Measurements from ENCODE around the gene CCNO.

The CCNO gene

GRCh38 chr5:55231029-55231918 lies 2.1 kb downstream of the CCNO start:
- Histone ChIP-seq H3K4me1 (ENCODE audit: control insufficient read depth, insufficient read depth, low read length) (peaks cover 8% of the 10 kb centered on the region), H3K9ac (ENCODE audit: low read length) (no peak overlapping the region), H3K27ac (ENCODE audit: low read depth, low read length) (no peak overlapping the region), H3K27me3 (ENCODE audit: control insufficient read depth, insufficient read depth, low read length) (peaks cover 58% of the 10 kb centered on the region), H3K36me3 (ENCODE audit: control insufficient read depth, insufficient read depth, low read length) (no peaks in the 10 kb centered on the region), H3K4me3 (ENCODE audit: low read length) (peak overlapping the region; percentile 49)

DNA sequence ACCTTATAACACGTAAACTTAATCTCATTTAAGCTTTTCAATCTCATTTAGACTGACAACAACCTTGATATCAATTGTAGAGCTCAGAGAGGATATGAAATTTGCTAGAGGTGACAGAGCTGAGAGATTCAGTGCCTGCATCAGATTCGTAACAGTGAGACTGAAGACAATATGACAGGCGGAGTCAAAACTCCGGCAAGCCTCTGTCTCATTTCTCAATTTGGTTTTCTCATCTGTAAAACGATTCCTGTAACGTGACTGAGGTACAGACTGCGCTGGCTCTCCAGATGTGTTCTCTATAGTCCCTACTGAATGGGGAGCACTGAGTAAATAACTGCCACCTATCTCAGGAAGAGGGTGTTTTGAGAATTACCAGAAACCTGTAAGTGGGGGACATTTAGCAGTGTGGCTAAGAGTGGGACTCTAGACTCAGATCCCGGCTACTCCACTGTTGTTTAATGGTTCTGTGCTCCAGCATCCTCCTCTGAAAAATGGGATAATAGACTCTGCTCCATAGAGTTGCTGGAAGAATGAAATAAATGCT lies 3.2 kb downstream of the CCNO start:
- Histone ChIP-seq H3K4me3 (ENCODE audit: low read length) (no peak overlapping the region), H3K9ac (ENCODE audit: low read length) (no peak overlapping the region), H3K27ac (ENCODE audit: low read depth, low read length) (no peak overlapping the region), H3K27me3 (ENCODE audit: control insufficient read depth, insufficient read depth, low read length) (peaks cover 68% of the 10 kb centered on the region), H3K4me1 (ENCODE audit: control insufficient read depth, insufficient read depth, low read length) (peaks cover 8% of the 10 kb centered on the region), H3K36me3 (ENCODE audit: control insufficient read depth, insufficient read depth, low read length) (no peaks in the 10 kb centered on the region)

DNA sequence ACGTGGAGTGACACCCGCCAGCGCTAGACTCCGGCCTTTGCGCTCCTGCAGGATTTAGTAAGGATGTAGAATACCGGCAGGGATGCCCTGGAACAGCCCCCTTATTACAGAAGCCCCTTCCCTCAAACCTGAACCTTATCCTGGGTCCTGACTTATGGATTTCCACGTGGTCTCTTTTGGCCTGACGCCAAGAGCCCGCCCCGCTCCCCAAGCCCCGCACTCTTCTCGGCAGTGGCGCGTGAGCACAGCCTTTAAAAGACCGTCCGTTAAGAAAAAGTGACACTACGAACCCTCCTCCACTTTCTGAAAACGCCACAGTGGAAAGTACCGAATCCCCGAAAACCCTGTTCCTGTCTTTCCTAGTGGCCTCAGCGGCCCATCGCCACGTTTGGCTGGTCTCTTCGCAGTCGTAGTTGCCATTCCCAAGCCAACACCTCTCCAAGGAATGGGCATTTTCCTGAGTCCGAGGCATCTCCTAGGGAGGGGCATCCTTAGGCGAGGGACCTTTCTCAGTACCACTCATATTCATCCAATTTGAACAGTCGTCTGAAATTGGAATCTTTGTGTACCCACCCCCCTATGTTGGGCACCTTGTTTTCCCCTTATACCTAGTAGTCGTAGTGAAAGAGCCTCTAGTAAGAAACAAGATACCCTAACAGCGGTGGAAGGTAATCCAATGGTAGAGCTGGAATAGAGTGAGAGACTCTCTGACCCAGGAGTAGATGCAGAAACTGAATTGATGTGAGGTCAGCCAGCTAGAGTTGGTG lies 5.6 kb downstream of the CCNO start:
- H3K36me3 ChIP-seq (ENCODE audit: control insufficient read depth, insufficient read depth, low read length) = no peaks in the 10 kb centered on the region
- H3K27me3 ChIP-seq (ENCODE audit: control insufficient read depth, insufficient read depth, low read length) = peaks cover 78% of the 10 kb centered on the region
- H3K4me3 ChIP-seq (ENCODE audit: low read length) = peak overlapping the region; percentile 52
- no peak overlapping the region for H3K27ac ChIP-seq (ENCODE audit: low read depth, low read length)
- H3K9ac ChIP-seq (ENCODE audit: low read length) = no peak overlapping the region
- peaks cover 8% of the 10 kb centered on the region for H3K4me1 ChIP-seq (ENCODE audit: control insufficient read depth, insufficient read depth, low read length)

GRCh38 chr5:55226934-55227663 lies 6.3 kb downstream of the CCNO start, which contains the start of gene MCIDAS:
Gene MCIDAS (minus strand): TSS chr5:55227315. CDS start chr5:55227138, 177 bp downstream.
- Histone ChIP-seq H3K4me3 (ENCODE audit: low read length) (peak within 1 kb of the TSS; percentile 52), H3K9ac (ENCODE audit: low read length) (no peak within 1 kb of the TSS), H3K27ac (ENCODE audit: low read depth, low read length) (no peak within 1 kb of the TSS), H3K27me3 (ENCODE audit: control insufficient read depth, insufficient read depth, low read length) (peaks cover 76% of the 10 kb centered on the region), H3K4me1 (ENCODE audit: control insufficient read depth, insufficient read depth, low read length) (peaks cover 8% of the 10 kb centered on the region), H3K36me3 (ENCODE audit: control insufficient read depth, insufficient read depth, low read length) (no peaks in the 10 kb centered on the region)

DNA sequence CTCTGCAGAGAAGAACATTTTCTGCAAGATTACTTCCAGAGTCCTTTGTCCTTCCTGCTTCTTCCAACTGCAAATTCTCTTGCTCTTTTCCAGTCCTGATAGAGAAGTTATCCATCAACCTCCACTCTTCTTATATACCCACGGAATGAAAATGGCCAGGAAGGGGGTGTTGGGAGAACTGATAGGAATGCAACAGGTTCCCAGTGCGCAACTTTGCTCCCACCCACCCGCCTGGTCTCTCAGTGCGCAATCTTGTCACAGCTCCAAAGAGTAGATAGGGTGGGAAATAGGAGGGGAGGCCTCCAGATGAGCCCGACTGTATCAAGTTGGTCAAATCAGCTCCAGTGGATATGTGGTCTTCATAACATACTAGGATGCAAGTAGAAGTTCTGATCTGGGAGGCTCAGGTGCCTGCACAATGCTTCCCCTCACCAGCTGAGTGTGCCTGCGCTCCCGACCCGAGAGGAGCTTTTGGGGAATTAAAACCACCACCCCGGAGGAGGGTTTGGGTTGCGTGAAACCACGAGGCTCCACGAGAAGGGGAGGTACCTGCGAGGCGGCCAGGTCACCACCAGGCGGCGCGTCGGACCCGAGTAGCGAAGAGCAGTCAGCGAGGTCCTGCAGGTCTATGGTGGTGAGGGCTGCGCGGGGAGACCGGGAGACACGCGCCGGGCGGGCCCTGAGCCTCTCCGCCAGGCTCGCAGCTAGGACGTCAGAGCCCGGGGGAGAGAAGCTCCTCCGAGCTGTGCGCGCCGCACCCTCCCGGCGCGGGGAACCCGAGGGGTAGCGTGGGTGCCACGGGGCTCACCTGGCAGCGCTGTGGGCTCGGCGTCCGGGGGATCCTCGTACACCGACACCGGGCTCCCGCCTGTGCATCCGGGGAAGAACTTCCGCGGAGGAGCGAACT lies 7.1 kb downstream of the CCNO start:
- Histone ChIP-seq H3K4me3 (ENCODE audit: low read length) (peak overlapping the region; percentile 30), H3K4me1 (ENCODE audit: control insufficient read depth, insufficient read depth, low read length) (peaks cover 6% of the 10 kb centered on the region)

GRCh38 chr5:55225346-55225745 lies 8.1 kb downstream of the CCNO start:
- H3K27me3 ChIP-seq (ENCODE audit: control insufficient read depth, insufficient read depth, low read length) = peaks cover 68% of the 10 kb centered on the region
- H3K4me1 ChIP-seq (ENCODE audit: control insufficient read depth, insufficient read depth, low read length) = peaks cover 2% of the 10 kb centered on the region
- H3K4me3 ChIP-seq (ENCODE audit: low read length) = no peak overlapping the region
- no peak overlapping the region for H3K27ac ChIP-seq (ENCODE audit: low read depth, low read length)
- no peaks in the 10 kb centered on the region for H3K36me3 ChIP-seq (ENCODE audit: control insufficient read depth, insufficient read depth, low read length)
- H3K9ac ChIP-seq (ENCODE audit: low read length) = no peak overlapping the region

More for the DNA sequence above, 7.1 kb downstream of the CCNO start:
- H3K36me3 ChIP-seq (ENCODE audit: control insufficient read depth, insufficient read depth, low read length) = no peaks in the 10 kb centered on the region
- peaks cover 72% of the 10 kb centered on the region for H3K27me3 ChIP-seq (ENCODE audit: control insufficient read depth, insufficient read depth, low read length)
- no peak overlapping the region for H3K27ac ChIP-seq (ENCODE audit: low read depth, low read length)
- H3K9ac ChIP-seq (ENCODE audit: low read length) = no peak overlapping the region

- Histone ChIP-seq H3K4me3 (ENCODE audit: low read length) (no peak overlapping the region), H3K27me3 (ENCODE audit: control insufficient read depth, insufficient read depth, low read length) (peaks cover 60% of the 10 kb centered on the region), H3K27ac (ENCODE audit: low read depth, low read length) (no peak overlapping the region), H3K36me3 (ENCODE audit: control insufficient read depth, insufficient read depth, low read length) (no peaks in the 10 kb centered on the region), H3K9ac (ENCODE audit: low read length) (no peak overlapping the region), H3K4me1 (ENCODE audit: control insufficient read depth, insufficient read depth, low read length) (peaks cover 2% of the 10 kb centered on the region)
Observed at GRCh38 chr5:55223812-55224240, 9.6 kb downstream of the CCNO start.

DNA sequence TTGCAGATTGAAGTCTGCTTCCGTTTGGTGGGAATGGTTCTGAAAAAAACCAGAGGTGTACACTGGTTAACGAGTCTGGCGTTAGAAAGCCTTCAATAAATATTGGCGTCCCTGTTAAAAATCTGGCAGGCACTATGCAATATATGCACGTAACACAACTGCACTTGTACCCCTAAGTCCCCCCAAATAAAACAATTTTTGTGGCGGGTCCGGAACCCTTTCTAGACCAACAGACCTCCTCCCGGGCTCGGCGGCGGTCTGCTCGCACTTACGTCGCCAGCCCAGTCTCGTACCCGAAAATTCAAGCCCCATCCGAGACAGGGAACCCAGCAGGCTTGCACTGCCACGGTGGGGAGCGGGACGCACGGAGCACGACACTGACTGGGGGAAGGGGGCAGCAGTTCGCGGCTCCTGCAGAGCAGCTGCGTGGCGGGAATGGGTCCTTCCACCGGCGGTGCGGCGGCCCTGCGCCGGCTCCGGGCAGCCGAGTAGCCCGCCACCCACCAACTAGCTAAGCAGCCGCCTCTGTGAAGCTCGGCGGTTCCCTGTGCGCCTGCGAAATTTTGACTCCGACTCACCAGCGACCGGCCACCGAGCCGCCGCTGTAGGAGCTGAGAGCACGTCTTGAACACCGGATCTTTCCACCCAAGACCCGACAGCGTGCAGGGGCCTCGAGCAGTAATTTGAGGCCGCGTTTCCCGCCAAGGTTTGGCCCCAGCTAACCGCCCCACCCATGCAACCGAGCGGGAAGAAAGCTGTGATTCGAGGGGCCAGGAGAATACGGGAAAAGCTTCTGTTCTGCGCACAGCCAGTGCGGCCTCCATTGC lies 10.2 kb downstream of the CCNO start:
- Histone ChIP-seq H3K4me1 (ENCODE audit: control insufficient read depth, insufficient read depth, low read length) (peaks cover 2% of the 10 kb centered on the region), H3K36me3 (ENCODE audit: control insufficient read depth, insufficient read depth, low read length) (no peaks in the 10 kb centered on the region), H3K4me3 (ENCODE audit: low read length) (peak overlapping the region; percentile 12), H3K9ac (ENCODE audit: low read length) (no peak overlapping the region), H3K27ac (ENCODE audit: low read depth, low read length) (no peak overlapping the region), H3K27me3 (ENCODE audit: control insufficient read depth, insufficient read depth, low read length) (peaks cover 56% of the 10 kb centered on the region)

DNA sequence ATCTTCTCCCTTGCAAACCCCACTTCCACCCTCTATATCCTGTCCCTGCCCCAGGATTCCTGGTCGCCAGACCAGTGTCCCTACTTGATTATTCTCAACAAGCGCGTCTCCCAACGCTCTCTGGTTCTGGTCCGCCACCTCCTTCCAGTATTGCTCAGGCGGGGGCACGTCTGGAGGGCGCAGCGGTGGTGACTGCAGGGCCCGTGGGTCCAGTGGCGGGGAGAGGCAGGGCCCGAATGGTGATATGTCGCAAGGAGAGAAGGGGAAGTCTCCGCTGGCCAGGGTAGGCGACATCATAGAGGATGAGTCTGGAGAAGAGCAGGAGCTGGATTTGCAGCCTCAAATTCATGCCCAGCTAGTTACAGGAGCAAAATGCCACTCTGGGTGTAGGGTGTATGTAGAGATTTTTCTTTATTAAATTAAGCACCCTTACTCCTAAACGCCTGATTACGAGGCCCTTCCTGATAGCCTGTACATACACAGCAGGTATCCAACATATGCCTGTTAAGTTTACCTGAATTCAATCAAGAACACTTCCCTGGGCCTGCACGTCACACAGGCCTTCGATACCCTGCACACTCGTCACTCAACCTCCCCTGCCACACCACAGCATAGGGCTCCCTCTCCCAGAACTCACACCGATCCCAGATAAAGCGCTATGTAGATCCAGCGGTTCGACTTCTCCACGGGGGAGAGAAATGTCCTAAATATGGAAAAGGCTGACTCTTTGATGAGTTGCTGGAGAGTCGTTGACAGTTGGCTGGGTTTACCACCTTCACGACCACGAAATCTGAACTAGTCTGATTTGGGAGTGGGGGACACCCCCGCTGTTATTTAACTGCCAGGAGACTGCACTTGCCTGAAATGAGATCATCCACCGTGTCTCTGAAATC lies 11.1 kb downstream of the CCNO start:
- H3K36me3 ChIP-seq (ENCODE audit: control insufficient read depth, insufficient read depth, low read length) = no peaks in the 10 kb centered on the region
- H3K27ac ChIP-seq (ENCODE audit: low read depth, low read length) = no peak overlapping the region
- H3K4me3 ChIP-seq (ENCODE audit: low read length) = no peak overlapping the region
- H3K9ac ChIP-seq (ENCODE audit: low read length) = no peak overlapping the region
- no peaks in the 10 kb centered on the region for H3K4me1 ChIP-seq (ENCODE audit: control insufficient read depth, insufficient read depth, low read length)
- peaks cover 51% of the 10 kb centered on the region for H3K27me3 ChIP-seq (ENCODE audit: control insufficient read depth, insufficient read depth, low read length)
